GM18909 (cell line): ENCODE measurements around the gene ATXN7L2.
"Not testable (repeated sequence)": the region's sequence is repeated elsewhere in the genome, so short reads cannot be mapped to it uniquely, and the experiment has no call there.

Source experiments
- ATAC-seq: cut with Tn5 transposase; IDR thresholded peaks from one replicate; pipeline ENCODE4 v1.9.1; 2021; ENCODE audit warnings: mild to moderate bottlenecking; ENCODE audit not compliant: unreplicated experiment, poor library complexity

ATXN7L2 gene, protein sequence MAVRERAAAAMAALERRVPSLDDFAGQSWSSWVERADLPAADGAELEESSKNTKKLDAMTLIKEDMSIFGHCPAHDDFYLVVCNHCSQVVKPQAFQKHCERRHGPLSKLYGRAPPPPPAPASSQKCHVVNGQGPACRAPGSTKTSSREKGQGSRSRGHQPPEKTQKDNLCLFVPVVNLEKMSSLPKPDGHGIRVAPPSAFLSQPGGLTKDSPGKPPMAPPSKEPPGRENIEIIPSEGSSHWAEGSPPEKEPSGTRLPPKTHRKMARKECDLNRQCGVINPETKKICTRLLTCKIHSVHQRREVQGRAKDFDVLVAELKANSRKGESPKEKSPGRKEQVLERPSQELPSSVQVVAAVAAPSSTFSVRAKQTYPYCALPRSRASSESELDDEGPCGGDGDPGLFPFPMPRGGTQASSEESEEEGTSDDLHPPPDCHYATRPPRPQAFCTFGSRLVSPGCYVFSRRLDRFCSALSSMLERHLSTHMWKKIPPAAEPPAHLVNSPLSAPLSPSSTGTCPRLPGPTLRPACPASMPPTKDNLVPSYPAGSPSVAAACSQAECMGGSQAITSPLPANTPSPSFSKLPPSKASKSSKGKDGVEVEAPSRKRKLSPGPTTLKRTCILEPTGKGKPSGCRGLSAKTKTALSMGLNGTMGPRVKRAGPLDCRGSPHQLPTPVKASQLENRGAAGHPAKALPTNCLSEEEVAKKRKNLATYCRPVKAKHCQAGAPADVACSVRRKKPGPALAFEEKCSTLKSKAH

DNA sequence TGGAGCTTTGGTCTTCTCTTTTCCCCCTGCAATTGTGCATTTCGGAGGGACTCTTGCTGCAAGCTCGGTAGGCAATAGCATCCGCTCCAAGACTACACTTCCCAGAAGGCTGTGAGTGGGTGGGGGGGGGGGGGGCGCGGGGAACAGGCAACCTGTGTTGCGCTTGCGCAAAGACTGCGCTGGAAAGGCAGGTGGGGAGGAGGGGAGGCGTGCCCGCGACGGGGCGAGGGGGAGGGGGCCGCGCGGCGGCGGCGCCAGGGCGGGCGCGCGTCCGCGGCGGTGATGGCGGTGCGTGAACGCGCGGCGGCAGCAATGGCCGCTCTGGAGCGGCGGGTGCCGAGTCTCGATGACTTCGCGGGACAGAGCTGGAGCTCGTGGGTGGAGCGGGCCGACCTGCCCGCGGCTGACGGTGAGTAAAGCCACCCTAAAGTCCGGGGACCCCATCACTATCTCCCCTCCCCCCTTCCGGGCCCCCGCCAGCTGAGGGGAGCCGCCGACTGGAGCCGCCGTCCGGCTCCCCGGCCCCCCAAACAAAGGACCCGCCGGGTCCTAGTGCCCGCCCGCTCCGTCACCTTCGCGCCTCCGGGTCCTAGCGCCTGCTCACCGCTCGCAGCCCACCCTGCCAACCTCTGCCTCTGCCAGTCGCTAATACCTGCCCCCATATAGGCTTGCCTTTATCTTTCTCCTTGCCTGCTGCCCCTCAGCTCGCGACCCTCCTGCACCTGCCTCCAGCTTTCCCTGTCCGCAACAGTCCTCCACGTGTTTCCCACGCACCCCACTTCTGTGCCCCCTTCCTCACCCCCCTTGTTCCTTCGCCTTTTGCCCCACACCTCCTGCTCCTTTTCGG, at the start of gene ATXN7L2:
Gene ATXN7L2 (plus strand): TSS at position 234 of the 847 bp plus-strand sequence. CDS start 49 bp downstream, at position 283.
- ATAC-seq = peak; percentile 75

DNA sequence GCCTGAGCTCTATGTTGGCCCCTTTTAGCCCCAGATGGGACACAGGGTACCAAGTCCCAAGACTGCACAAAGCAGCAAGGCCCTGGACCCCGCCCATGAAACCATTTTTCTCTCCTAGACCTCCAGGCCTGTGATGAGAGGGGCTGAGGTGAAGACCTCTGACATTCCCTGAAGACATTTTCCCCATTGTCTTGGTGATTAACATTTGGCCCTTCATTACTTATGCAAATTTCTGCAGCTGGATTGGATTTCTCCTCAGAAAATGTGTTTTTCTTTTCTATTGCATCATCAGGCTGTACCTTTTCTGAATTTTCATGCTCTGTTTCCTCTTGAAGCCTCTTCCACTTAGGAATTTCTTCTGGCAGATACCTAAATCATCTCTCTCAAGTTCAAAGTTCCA, 49.2 kb upstream of the ATXN7L2 start:
- no peak for ATAC-seq

DNA sequence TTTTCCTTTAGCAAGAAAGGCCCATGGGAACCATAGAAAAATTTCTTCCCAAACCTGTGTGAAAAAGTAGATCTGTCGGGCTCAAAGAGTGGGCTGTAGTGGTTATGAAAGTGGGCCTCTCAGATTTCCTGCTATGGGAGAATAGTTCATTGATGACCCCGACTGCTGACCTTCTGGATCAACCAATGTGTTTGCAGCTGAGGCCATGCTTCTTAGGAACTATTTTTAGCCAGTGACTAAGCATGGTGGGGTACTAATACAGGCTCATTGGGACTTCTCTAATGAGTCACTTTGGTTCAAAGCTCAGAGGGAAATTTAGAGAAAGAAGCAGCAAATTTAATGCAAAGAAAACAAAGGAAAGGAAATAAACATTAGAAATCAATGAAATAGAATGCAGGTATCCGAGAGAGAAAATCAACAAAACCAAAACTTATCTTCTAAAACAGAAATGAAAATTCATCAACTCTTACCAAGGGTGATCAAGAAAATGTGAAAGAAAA, 44.9 kb upstream of the ATXN7L2 start:
- ATAC-seq = no peak

DNA sequence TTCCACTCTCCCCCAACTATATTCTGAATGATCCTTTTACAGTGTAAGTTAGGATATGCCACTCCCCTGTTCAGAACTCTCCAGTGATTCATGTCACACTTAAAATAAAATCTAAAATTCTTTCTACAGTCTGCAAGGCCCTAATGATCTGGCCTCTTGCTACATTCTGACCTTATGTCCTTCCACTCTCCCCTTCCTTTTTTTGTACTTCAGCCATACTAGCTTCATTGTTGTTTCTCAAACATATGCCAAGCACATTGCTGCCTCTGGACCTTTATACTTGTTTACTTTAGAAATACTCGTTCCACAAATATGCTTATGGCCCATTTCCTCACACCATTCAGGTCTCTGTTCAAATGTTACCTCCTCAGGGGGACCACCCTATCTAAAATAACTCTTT, 42.6 kb upstream of the ATXN7L2 start:
- ATAC-seq = no peak

DNA sequence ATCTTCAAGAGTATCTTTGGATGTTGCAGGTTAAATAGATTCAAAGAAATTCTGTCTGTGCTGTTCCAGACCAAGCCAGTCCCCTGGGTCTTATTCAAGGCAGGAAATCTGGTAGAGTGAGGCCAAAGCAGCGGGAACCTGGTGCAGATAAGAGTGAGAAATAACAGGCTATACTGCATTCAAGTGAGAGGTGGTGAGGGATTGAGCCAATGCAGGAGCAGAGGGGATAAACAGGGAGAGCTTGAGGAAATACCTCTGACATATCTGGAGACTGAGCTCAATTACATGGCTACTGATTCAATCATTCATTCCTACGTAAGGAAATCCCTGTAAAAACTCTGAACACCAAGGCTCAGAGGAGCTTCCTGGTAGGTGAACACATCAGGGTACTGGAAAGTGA, 40.2 kb upstream of the ATXN7L2 start:
- no peak for ATAC-seq

DNA sequence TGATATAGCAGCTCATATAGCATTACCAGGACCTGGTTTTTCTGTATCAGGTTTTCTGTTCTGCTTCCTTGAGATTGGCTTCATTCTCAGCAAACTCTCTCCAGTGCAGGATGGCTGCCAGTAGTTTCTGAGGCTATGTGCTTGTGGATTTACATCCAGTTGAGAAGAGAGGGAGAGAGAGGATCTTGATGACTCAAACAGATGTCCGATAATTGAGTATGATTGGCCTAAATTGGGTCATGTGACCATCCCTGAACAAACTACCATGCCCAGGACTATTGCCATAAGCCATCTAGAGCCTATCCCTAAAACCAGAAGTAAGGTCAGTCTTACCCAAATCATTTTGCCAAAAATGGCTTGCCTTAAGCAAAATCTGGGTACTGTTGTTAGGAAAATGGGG, 39.4 kb upstream of the ATXN7L2 start:
- ATAC-seq = no peak

DNA sequence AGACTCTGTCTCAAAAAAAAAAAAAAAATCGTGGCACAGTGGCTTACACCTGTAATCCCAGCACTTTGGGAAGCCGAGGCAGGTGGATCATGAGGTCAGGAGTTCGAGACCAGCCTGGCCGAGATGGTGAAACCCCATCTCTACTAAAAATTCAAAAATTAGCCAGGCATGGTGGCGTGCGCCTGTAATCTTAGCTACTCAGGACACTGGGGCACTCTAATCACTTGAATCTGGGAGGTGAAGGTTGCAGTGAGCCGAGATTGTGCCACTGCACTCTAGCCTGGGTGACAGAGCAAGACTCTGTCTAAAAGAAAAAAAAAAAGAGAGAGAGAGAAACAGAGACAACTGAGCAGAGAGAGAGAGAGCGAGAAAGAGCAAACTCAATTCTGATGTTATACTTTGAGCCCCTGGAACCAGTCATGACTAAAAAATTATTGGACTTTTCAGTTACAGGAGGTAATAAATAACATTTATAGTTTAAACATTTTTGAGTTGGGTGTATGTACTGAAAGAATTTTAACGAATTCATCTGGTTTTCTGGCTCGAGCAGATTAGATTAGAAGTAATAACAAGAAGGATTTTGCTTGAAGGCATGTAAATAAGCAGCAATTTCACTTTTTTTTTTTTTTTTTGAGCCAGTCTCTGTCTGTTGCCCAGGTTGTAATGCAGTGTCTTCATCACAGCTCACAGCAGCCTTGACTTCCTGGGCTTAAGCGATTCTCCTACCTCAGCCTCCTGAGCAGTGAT, 37.6 kb upstream of the ATXN7L2 start:
- not testable (repeated sequence) for ATAC-seq

DNA sequence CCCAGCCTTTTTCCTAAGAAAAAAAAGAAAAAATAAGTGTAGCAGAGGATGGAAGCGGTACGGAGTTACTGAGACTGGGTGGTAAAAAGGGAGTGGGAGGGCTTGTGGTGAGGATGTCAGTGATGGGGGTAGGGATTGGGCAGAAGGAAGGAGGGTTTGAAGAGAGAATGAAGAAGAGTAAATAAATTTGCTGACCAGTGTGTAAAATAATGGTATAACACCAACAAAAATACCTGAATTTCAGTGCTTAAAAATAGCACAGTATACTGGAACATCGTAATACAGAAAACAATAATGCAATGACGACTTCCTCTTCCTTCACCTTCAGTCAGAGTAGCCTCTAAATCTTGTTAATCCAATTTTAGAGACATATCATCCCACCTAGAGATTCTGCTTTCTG, 36.2 kb upstream of the ATXN7L2 start:
- no peak for ATAC-seq

DNA sequence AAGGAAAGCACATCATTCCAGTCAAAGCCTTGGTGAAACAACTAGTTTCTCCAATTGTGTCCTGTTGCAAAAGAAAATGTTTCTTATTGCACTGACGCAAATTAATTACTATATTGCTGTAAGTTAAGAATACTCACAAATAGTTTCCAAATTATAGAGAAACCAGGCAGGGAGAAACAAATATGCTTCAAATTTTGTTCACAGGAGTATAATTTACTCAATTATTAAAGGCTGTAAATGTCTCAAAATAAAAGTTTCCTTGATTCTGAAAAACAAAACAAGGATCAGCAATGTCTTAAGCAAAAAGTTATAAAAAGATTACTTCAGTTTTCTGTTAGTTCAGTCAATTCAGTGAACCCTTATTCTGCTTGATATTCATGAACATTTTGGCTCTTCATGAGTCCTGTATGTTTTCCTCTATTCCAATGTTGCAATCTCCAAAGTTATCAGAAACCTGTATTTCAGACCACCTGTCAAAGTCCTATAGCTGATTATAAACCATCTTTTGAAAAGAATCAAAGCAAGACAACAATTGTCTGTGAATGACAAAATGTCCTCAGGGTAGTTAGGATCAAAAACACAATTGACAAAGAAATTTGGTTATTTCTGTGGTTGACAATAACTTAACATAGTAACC, 29.1 kb upstream of the ATXN7L2 start:
- ATAC-seq = no peak

DNA sequence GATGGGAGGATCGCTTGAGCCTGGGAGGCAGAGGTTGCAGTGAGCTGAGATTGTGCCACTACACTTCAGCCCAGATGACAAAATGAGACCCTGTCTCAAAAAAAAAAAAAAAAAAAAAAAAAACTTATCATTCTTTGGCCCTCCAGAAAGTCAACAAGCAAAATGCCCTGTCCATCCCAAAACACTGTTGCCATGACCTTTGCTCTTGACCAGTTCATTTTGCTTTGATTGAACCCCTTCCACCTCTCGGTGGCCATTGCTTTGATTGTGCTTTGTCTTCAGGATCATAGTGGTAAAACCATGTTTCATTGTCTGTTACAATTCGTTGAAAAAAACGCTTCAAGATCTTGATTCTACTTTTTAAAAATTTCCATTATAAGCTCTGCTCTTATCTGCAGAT, 25.9 kb upstream of the ATXN7L2 start:
- ATAC-seq = no peak

DNA sequence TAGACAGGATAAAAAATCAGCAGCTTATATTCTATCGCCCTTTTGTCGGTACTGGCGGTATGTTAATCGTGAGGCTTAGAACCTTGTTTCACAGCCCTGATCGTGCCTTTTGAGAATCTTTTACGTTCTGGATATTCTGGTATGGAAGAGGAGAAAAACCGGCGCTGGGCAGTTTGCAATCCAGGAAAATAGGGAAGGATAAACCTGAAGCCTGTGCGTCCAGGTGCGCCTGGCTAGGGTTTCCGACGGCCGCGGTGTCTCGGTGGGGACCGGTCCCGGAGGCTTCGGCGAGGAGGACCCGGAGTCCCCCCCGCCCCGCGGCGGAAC, 17.6 kb upstream of the ATXN7L2 start:
- ATAC-seq = no peak

DNA sequence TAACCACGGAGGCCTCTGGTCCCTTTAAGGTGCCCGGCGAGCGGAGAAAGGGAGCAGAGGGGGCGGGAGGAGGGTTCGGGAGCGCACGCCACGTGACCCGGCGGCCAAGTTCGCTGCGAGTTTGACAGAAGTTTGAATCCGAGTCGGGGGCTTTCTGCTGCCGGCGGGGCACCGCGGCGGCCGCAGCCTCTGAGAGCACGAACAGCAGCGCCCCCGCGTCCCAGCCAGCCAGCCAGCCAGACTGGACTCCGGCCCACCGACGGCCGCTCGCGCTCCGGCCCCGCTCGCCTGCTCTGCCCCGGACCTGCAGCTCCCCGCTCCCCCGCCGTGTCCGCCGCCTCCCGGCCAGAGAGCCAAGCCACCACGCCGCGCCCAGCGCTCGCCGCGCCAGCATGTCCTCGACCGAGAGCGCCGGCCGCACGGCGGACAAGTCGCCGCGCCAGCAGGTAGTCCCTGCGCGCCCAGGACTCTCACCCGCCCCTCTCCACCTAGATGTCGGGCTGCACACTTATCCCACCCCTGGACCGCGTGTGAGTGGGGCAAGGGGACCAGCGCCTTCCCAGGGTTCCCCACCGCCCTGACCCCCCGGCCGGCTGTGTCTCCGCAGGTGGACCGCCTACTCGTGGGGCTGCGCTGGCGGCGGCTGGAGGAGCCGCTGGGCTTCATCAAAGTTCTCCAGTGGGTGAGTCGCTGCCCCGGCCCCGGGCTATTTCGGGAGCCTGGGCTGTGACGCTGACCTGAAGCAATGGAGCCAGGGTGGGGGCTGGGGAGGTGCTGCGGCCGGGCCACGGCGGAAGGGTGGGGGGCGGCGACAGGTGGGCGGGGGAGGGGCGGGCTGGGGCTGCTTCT, 17.0 kb upstream of the ATXN7L2 start, which contains the start of gene SYPL2:
Gene SYPL2 (plus strand): TSS at position 95 of the 849 bp plus-strand sequence. CDS start 298 bp downstream, at position 393.
- no peak for ATAC-seq

DNA sequence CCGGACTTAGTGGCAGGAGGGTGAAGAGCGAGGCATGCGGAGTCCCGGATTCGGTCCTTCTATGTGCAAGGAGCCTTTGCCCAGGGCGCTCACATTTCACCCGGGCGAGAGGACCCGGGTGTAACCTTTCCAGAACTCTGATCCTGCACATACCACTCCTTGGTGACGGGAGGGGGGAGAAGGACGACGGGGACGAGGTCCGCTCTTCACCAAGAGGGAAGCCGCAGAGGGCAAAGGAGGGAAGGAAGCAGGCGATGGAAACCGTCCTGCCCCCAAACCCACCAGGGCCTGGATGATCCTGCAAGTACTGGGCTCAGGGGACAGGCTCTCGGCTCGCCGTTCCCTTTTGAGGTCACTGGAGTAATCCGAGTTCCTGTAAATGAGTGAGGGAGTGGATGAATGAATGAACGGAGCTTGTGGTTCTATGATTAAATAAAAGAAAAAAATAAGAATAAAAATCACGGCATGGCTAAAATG, 16.4 kb upstream of the ATXN7L2 start:
- no peak for ATAC-seq

DNA sequence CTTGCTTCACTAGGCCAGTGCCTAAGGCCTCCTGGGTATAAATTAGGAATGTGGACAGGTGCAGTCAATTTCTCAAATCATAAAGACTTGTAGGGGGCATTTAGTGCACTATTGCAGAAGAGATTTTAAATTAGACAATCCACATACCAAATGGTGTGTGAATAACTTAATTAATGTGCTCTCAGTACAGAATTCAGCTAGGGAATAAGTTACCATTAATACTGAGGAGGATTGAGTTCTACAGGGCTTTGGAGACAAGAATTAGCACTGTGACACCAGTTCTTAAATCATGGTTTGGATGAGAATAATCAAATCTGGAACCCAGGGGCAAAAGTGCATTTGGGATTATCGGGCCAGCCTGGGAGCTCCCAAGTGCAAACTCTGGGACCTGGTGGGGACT, 15.6 kb upstream of the ATXN7L2 start:
- ATAC-seq = no peak

DNA sequence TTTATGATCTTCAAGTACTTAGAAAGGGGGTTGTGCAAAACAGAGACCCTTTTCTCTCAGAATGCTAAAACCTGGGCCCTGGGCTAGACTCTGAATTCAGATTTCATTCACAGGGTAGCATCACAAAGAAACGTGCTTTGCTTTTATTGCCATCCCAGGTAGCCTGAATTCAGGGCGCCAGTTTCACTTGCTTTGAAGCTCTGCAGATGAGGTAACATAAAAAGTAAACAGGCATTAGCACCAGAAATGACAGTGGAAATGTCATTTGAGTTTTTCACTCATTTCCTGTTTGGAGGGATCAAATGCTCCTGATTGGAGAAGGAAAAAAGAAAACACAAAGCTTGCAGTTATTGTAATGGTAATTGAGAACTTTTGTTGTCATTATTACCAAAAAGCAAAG, 14.8 kb upstream of the ATXN7L2 start:
- ATAC-seq = no peak

DNA sequence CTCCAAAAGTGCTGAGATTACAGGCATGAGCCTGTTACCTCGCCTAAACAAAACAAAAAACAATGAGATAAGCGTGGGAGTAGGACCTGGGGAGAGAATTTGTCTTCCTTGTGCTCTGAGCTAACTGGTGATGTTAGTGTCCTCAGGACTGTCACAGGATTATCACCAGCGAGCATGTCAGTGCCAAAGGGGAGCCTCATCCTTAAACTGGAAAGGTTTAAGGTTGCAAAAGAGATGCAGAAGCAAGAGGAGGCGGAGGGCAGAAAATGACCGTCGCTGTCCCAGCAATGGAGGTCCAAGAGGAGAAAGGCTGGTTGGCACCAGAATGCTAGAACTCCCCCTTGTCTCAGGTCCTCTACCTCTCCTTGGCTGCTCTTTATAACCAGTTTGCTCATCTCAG, 13.5 kb upstream of the ATXN7L2 start:
- ATAC-seq = no peak

DNA sequence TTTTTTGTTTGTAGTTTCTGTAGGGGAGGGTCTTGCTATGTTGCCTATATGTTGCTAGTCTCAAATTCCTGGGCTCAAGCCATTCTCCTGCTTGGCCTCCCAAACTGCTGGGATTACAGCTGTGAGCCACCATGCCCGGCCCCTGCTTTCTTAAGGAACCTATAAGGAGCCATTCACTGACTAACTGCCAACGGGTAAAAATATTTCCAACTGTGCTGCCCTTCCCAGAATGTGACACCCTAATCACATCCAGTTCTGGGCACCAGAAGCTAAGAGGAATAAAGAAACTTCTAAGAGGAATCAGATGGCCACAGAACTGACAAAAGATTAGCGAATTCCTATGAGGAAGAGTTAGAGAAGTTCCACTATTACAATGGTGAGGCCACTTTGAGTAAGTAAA, 10.9 kb upstream of the ATXN7L2 start:
- ATAC-seq = no peak

DNA sequence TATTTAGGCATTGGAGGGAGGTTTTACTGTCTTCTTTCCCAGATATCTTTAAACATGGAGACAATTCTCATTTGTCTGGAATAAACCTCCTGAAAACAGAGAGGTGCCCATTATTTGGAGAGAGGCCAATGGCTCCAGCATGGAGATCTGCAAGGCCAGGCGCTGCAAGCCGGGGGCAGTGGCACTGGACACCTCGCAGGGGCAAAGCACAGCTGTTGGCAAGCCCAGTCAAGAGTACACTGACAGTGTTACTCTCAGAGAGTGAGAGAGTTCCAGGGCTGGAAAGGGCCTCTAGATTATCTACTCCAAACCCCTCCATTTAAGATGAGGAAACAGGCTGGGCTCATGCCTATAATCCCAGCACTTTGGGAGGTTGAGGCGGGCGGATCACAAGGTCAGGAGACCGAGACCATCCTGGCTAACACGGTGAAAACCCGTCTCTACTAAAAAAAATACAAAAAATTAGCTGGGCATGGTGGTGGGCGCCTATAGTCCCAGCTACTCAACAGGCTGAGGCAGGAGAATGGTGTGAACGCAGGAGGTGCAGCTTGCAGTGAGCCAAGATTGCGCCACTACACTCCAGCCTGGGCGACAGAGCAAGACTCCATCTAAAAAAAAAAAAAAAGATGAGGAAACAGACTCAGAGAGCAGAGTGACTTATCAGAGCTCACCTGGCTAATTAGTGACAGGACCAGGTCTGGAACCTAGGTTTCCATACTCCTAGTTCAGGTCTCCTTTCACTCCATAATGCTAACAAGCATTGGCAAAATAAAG, 10.2 kb upstream of the ATXN7L2 start:
- ATAC-seq = not testable (repeated sequence)
